Kidney epithelial cell (primary cell): ENCODE measurements around the gene RNF227. TPM values are rescaled to one million over a fixed set of nuclear protein-coding genes. Genes with fewer than 3 reads are reported as not detected.

Source experiments
- DNase-seq: peaks from one replicate; pipeline ENCODE4 v3.0.0-alpha.2; 2010; ENCODE audit warnings: low read depth
- H3K27me3 ChIP-seq: 2 replicates; pipeline ENCODE4 v1.6.0; 2011; ENCODE audit warnings: low read length; ENCODE audit not compliant: control insufficient read depth, insufficient read depth
- H3K36me3 ChIP-seq: 2 replicates; pipeline ENCODE4 v1.5.1; 2011; ENCODE audit warnings: low read length; ENCODE audit not compliant: control insufficient read depth, insufficient read depth
- H3K4me3 ChIP-seq: 2 replicates; pipeline ENCODE4 v1.5.1; 2011; ENCODE audit warnings: low read depth, mild to moderate bottlenecking, control low read depth, low read length
- total RNA-seq: library from RNA; depleted of rRNA; stranded (reverse); fragments of >200 nt; gene quantifications from 2 replicates; pipeline ENCODE4 v1.2.3, GENCODE V29; 2015
- TF ChIP-seq, protein P1 (sequence below): IDR thresholded peaks from 2 replicates; pipeline ENCODE4 v1.5.1; 2011; ENCODE audit warnings: mild to moderate bottlenecking, moderate library complexity, low read length, control low read depth, inconsistent platforms; ENCODE audit not compliant: insufficient read depth, poor library complexity, severe bottlenecking

RNF227 gene
- total RNA-seq, 1 donor from 2014 or later, result 1.5 TPM

GRCh38 chr17:7943291-7943690 lies 27.2 kb upstream of the RNF227 start:
- TF ChIP-seq, protein P1, sequence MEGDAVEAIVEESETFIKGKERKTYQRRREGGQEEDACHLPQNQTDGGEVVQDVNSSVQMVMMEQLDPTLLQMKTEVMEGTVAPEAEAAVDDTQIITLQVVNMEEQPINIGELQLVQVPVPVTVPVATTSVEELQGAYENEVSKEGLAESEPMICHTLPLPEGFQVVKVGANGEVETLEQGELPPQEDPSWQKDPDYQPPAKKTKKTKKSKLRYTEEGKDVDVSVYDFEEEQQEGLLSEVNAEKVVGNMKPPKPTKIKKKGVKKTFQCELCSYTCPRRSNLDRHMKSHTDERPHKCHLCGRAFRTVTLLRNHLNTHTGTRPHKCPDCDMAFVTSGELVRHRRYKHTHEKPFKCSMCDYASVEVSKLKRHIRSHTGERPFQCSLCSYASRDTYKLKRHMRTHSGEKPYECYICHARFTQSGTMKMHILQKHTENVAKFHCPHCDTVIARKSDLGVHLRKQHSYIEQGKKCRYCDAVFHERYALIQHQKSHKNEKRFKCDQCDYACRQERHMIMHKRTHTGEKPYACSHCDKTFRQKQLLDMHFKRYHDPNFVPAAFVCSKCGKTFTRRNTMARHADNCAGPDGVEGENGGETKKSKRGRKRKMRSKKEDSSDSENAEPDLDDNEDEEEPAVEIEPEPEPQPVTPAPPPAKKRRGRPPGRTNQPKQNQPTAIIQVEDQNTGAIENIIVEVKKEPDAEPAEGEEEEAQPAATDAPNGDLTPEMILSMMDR, result no peak
- H3K27me3 ChIP-seq, result no peaks in the 10 kb centered on the region
- DNase-seq, result no peak
- no peak overlapping the region for H3K4me3 ChIP-seq
- peaks cover 1% of the 10 kb centered on the region for H3K36me3 ChIP-seq

GRCh38 chr17:7940743-7941142 lies 24.7 kb upstream of the RNF227 start:
- TF ChIP-seq, protein P1, result no peak
- H3K36me3 ChIP-seq, result peaks cover 1% of the 10 kb centered on the region
- H3K27me3 ChIP-seq, result no peaks in the 10 kb centered on the region
- DNase-seq, result no peak
- H3K4me3 ChIP-seq, result no peak overlapping the region

DNA sequence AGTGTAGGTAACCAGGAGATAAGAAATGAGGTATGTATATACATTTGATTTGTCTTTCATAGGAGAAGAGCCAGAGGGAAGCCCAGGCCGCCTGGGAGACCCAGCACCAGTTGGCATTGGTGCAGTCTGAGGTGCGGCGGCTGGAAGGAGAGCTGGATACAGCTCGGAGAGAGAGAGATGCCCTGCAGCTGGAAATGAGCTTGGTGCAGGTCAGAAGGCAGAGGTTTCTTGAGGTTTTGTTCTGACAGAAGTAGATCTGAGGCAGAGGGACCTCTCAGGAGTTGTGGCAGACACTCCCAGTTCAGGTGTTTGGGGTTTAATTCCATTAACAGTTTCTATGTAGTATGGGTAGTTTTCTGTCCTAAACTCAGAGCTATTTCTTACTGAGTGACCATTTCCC lies 23.9 kb upstream of the RNF227 start:
- no peak for DNase-seq
- Histone ChIP-seq H3K27me3 (no peaks in the 10 kb centered on the region), H3K36me3 (peaks cover 1% of the 10 kb centered on the region), H3K4me3 (no peak overlapping the region)
- TF ChIP-seq, protein P1, result no peak

DNA sequence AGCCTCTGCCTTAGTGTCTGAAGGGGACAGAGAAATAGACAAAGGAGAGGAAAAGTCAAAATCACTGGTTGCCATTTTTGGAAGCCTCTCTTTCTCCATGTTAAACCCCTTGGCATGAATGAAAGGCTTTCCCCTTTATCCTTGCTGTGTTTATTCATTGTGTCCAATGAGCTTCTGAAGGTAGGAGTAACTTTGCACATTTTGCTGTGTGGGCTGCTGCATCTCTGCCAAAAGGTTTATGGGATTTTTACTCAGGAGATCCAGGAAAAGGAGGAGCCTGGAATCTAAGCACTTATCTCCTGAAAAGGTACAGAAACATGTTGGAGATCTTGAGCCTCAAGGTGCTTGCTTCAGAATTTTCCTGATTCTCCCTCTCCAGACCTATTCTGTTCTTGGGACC lies 19.8 kb upstream of the RNF227 start:
- TF ChIP-seq, protein P1, result no peak
- Histone ChIP-seq H3K36me3 (peaks cover 1% of the 10 kb centered on the region), H3K4me3 (no peak overlapping the region)

DNA sequence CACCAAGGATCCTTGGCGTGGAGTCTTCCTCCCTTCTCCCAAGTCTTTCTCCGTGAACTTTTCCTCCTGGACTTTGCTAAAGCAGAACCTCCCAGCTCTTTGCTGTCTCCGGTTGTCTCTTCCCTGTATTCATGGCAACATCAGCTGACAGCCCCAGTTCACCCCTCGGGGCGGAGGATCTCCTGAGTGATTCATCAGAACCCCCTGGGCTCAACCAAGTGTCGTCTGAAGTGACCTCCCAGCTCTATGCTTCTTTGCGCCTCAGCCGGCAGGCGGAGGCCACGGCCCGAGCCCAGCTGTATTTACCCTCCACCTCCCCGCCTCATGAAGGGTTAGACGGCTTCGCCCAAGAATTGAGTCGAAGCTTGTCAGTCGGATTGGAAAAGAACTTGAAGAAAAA lies 16.9 kb upstream of the RNF227 start:
- H3K27me3 ChIP-seq, result no peaks in the 10 kb centered on the region
- DNase-seq, result no peak
- TF ChIP-seq, protein P1, result peak; percentile 19
- peak overlapping the region; percentile 62 for H3K4me3 ChIP-seq
- no peaks in the 10 kb centered on the region for H3K36me3 ChIP-seq

More for the DNA sequence above, 19.8 kb upstream of the RNF227 start:
- no peak for DNase-seq
- H3K27me3 ChIP-seq, result no peaks in the 10 kb centered on the region

- no peak for DNase-seq
- no peaks in the 10 kb centered on the region for H3K27me3 ChIP-seq
- TF ChIP-seq, protein P1, result no peak
- H3K4me3 ChIP-seq, result peak overlapping the region; percentile 62
- no peaks in the 10 kb centered on the region for H3K36me3 ChIP-seq
These were observed 16.4 kb upstream of the RNF227 start for GRCh38 chr17:7932483-7932891.
